ENCODE data around the gene DMRTB1.

DMRTB1 gene

GRCh38 chr1:53495633-53496345, 36.6 kb downstream of the DMRTB1 start:
- no peak for DNase-seq

GRCh38 chr1:53498555-53499131, 39.4 kb downstream of the DMRTB1 start:
- DNase-seq, result no peak

- no peak for DNase-seq
These were observed 40.3 kb downstream of the DMRTB1 start for GRCh38 chr1:53499257-53500203.

GRCh38 chr1:53500204-53501064, 41.2 kb downstream of the DMRTB1 start:
- DNase-seq, result no peak

- DNase-seq, result no peak
These were observed 42.1 kb downstream of the DMRTB1 start for GRCh38 chr1:53501065-53502005.

GRCh38 chr1:53502641-53503432, 43.6 kb downstream of the DMRTB1 start:
- DNase-seq, result no peak

- no peak for DNase-seq
These were observed 44.4 kb downstream of the DMRTB1 start for GRCh38 chr1:53503433-53504217.

GRCh38 chr1:53504901-53505300, 45.7 kb downstream of the DMRTB1 start:
- no peak for DNase-seq

GRCh38 chr1:53505401-53505800, 46.2 kb downstream of the DMRTB1 start:
- no peak for DNase-seq

GRCh38 chr1:53505891-53506290, 46.7 kb downstream of the DMRTB1 start:
- DNase-seq, result no peak

GRCh38 chr1:53506355-53507050, 47.3 kb downstream of the DMRTB1 start:
- DNase-seq, result no peak

- no peak for DNase-seq
These were observed 48.1 kb downstream of the DMRTB1 start for GRCh38 chr1:53507116-53507820.

GRCh38 chr1:53508056-53508990, 49.1 kb downstream of the DMRTB1 start:
- DNase-seq, result no peak

- no peak for DNase-seq
These were observed 49.9 kb downstream of the DMRTB1 start for GRCh38 chr1:53508991-53509666.

GRCh38 chr1:53509775-53510174, 50.6 kb downstream of the DMRTB1 start:
- DNase-seq, result no peak

GRCh38 chr1:53510215-53510614, 51.0 kb downstream of the DMRTB1 start:
- DNase-seq, result no peak

Measured in NCI-H146 (cell line).